Measurements from ENCODE around the gene CBFA2T3.

DNA sequence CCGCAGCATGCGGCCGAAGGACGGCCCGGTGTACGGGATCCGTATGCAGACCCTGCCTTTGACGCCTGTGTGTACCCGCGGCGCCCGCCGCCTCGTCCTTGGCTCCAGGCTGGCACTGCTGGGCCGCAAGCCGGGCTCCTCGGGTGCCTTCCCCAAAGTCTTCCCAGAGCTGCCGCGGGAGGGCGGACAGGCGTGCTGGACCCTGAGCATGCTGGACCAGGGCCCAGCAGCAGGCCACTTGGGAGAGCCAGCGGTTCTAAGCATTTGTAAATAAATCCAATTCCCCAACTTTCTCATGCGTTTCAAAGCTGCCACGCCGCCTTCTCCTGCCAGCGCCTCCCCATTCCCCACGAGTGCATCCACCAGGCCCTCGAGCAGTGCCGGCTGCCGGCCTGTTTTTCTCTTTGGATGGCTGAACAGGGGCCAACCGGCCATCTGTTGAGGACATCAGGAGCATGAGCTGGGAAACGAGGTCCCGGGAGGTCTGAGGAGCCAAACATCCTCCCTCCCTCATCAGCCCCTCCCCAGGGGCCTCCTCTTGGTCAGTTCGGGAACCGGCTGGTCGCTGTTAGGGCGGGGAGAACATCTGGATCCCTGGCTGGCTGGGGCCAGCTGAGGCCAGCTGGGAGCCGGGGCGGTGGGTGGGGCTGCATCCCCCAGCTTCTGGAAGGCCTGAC, 90.0 kb downstream of the CBFA2T3 start:
- TF ChIP-seq, protein P1, sequence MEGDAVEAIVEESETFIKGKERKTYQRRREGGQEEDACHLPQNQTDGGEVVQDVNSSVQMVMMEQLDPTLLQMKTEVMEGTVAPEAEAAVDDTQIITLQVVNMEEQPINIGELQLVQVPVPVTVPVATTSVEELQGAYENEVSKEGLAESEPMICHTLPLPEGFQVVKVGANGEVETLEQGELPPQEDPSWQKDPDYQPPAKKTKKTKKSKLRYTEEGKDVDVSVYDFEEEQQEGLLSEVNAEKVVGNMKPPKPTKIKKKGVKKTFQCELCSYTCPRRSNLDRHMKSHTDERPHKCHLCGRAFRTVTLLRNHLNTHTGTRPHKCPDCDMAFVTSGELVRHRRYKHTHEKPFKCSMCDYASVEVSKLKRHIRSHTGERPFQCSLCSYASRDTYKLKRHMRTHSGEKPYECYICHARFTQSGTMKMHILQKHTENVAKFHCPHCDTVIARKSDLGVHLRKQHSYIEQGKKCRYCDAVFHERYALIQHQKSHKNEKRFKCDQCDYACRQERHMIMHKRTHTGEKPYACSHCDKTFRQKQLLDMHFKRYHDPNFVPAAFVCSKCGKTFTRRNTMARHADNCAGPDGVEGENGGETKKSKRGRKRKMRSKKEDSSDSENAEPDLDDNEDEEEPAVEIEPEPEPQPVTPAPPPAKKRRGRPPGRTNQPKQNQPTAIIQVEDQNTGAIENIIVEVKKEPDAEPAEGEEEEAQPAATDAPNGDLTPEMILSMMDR (conservative IDR thresholded peaks at IDR 0.05) = no peak
- TF ChIP-seq ZFX (IDR thresholded peaks at IDR 0.05) = no peak
